Measurements from ENCODE around the gene KCNQ4.

The KCNQ4 gene

DNA sequence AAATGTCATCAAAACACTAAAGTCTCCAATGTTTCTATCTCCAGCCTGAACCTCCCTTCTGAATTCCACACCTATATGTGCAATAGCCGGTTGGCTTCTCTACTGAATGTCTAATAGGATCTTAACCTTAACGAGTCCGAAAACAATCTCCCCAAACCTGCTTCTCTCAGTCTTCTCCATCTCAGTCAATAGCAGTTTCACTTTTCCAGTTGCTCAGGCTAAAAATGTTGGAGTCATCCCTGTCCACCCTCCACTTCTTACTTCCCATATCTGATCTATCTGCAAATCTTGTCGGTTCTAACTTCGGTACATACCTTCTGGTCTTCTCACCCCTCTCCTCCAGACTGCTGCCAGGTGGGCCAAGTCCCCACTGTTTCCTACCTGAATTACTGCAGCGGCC lies 104.1 kb downstream of the KCNQ4 start:
- no peak overlapping the region for H3K4me3 ChIP-seq (ENCODE audit: low read depth, low read length)

Measured in iPS-11a (cell line).